GM10248 (cell line): ENCODE measurements around the gene SNU13.
"Not testable (repeated sequence)": the region's sequence is repeated elsewhere in the genome, so short reads cannot be mapped to it uniquely, and the experiment has no call there.

Experiments
- CTCF ChIA-PET: fragments of 300-600 bp; sonication (Branson Sonifier 250); formaldehyde crosslinking; extraction: SDS; loops from one replicate; lab custom pipeline; 2021; ENCODE audit warnings: antibody characterized with exemption; lab: Yijun Ruan, JAX
- POLR2A ChIA-PET: fragments of 350-650 bp; sonication (Branson Sonifier 250); formaldehyde crosslinking; extraction: SDS; loops from one replicate; lab custom pipeline; 2020; ENCODE audit warnings: antibody characterized with exemption; lab: Yijun Ruan, JAX
- DNase-seq: peaks from one replicate; pipeline ENCODE4 v3.0.0; 2012; ENCODE audit errors: extremely low spot score
- TF ChIP-seq, protein P1 (sequence below): IDR thresholded peaks from 2 replicates; pipeline ENCODE4 v1.5.1; 2012; ENCODE audit warnings: mild to moderate bottlenecking, low read depth; ENCODE audit errors: extremely low read depth, missing control alignments, control extremely low read depth

The SNU13 gene

GRCh38 chr22:41668971-41669911 lies 19.4 kb downstream of the SNU13 start:
- ChIA-PET POLR2A (interaction anchor here (0.7 to 0.9 kb wide), 2 partner anchors 19 to 130 kb away, joined by 5 to 16 read pairs; no protein-coding TSS in a partner anchor), CTCF (interaction anchor here (0.8 to 5.0 kb wide), 3 partner anchors 9 to 271 kb away, joined by 3 to 34 read pairs (median 3); no protein-coding TSS in a partner anchor)
- TF ChIP-seq, protein P1, sequence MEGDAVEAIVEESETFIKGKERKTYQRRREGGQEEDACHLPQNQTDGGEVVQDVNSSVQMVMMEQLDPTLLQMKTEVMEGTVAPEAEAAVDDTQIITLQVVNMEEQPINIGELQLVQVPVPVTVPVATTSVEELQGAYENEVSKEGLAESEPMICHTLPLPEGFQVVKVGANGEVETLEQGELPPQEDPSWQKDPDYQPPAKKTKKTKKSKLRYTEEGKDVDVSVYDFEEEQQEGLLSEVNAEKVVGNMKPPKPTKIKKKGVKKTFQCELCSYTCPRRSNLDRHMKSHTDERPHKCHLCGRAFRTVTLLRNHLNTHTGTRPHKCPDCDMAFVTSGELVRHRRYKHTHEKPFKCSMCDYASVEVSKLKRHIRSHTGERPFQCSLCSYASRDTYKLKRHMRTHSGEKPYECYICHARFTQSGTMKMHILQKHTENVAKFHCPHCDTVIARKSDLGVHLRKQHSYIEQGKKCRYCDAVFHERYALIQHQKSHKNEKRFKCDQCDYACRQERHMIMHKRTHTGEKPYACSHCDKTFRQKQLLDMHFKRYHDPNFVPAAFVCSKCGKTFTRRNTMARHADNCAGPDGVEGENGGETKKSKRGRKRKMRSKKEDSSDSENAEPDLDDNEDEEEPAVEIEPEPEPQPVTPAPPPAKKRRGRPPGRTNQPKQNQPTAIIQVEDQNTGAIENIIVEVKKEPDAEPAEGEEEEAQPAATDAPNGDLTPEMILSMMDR = no peak
- DNase-seq = no peak

DNA sequence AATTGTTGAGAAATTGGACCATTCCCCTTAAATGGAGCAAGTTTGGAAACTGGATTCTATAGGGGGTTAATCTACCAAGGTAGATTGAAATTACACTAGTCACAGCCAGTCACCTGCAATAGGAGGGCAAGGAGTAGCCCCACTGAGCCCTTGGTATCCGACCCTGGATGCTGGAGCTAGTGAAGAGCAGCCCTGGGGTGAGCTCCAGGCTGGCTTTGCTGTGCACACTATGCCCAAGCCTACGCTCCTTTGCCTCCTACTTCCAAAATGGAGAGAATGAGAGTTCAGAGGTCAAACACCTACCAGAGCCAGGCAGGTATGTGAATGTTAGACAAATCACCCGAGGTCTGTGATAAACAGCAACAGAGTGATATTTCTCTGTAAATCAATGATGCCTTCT lies 23.7 kb downstream of the SNU13 start:
- POLR2A ChIA-PET = no interaction called here
- TF ChIP-seq, protein P1 = no peak
- DNase-seq = no peak
- CTCF ChIA-PET = interaction anchor here (0.8 to 4.8 kb wide), 6 partner anchors 9 to 261 kb away, joined by 3 to 82 read pairs (median 4); partner anchors contain the start of gene MEI1

GRCh38 chr22:41664490-41664889 lies 24.2 kb downstream of the SNU13 start:
- POLR2A ChIA-PET = no interaction called here
- TF ChIP-seq, protein P1 = no peak

GRCh38 chr22:41663594-41663993 lies 25.1 kb downstream of the SNU13 start:
- CTCF ChIA-PET = interaction anchor here (1.0 to 4.8 kb wide), 2 partner anchors 10 to 13 kb away, joined by 3 to 82 read pairs; no protein-coding TSS in a partner anchor
- DNase-seq, POLR2A ChIA-PET: not testable (repeated sequence)

More at GRCh38 chr22:41664490-41664889, 24.2 kb downstream of the SNU13 start:
- DNase-seq = no peak
- CTCF ChIA-PET = interaction anchor here (0.8 to 4.8 kb wide), 5 partner anchors 9 to 261 kb away, joined by 3 to 82 read pairs (median 3); partner anchors contain the start of gene MEI1

- no peak for DNase-seq
- ChIA-PET CTCF (no interaction called here), POLR2A (no interaction called here)
- TF ChIP-seq, protein P1 = no peak
Observed at GRCh38 chr22:41661713-41662112, 27.0 kb downstream of the SNU13 start.

GRCh38 chr22:41661088-41661487 lies 27.6 kb downstream of the SNU13 start:
- ChIA-PET POLR2A (no interaction called here), CTCF (interaction anchor here (1.0 kb wide), 1 partner anchor 8 kb away, joined by 3 read pairs; no protein-coding TSS in a partner anchor)
- DNase-seq = no peak
- TF ChIP-seq, protein P1 = no peak
